Ectodermal cell (in vitro differentiated cells): ENCODE data around the gene CDRT4.

Source experiments
- H3K27ac ChIP-seq: 2 replicates; pipeline ENCODE4 v1.7.0; 2013; ENCODE audit warnings: mild to moderate bottlenecking, low read depth, low read length; ENCODE audit not compliant: insufficient read depth, poor library complexity, severe bottlenecking
- H3K27me3 ChIP-seq: 2 replicates; pipeline ENCODE4 v1.7.0; 2013; ENCODE audit warnings: mild to moderate bottlenecking, low read length; ENCODE audit not compliant: insufficient read depth, control insufficient read depth, poor library complexity, severe bottlenecking
- H3K36me3 ChIP-seq: one replicate; pipeline ENCODE4 v1.7.0; 2013; ENCODE audit warnings: low read length; ENCODE audit not compliant: control insufficient read depth, insufficient read depth
- H3K4me1 ChIP-seq: one replicate; pipeline ENCODE4 v1.7.0; 2013; ENCODE audit warnings: low read length; ENCODE audit not compliant: control insufficient read depth, insufficient read depth
- H3K4me3 ChIP-seq: 2 replicates; pipeline ENCODE4 v1.7.0; 2013; ENCODE audit warnings: low read depth, low read length, control low read depth; ENCODE audit not compliant: insufficient read depth
- H3K9me3 ChIP-seq: 2 replicates; pipeline ENCODE4 v1.7.0; 2013; ENCODE audit warnings: mild to moderate bottlenecking, low read length, moderate library complexity; ENCODE audit not compliant: control insufficient read depth
- WGBS, 2 experiments: methylation state at CpG; one replicate each; pipeline ENCODE4 v1.1.7; 2013; ENCODE audit warnings: missing lambda C conversion rate in 2 of 2; 5-methylcytosine and 5-hydroxymethylcytosine counted together

The CDRT4 gene

GRCh38 chr17:15399443-15399842 lies 68.0 kb downstream of the CDRT4 start:
- no peaks in the 10 kb centered on the region for H3K9me3 ChIP-seq
- 97 to 98% methylated on average over 5 to 6 of the region's 6 CpGs for WGBS, 2 experiments
- H3K27ac ChIP-seq, result no peak overlapping the region
- no peaks in the 10 kb centered on the region for H3K36me3 ChIP-seq
- H3K4me1 ChIP-seq, result no peaks in the 10 kb centered on the region
- no peaks in the 10 kb centered on the region for H3K27me3 ChIP-seq
- H3K4me3 ChIP-seq, result no peak overlapping the region

- H3K36me3 ChIP-seq, result no peaks in the 10 kb centered on the region
- H3K4me3 ChIP-seq, result no peak overlapping the region
- no peaks in the 10 kb centered on the region for H3K27me3 ChIP-seq
- WGBS, 2 experiments, result 84 to 88% methylated on average over 5 of the region's 5 CpGs
- no peaks in the 10 kb centered on the region for H3K4me1 ChIP-seq
- no peak overlapping the region for H3K27ac ChIP-seq
- no peaks in the 10 kb centered on the region for H3K9me3 ChIP-seq
Measured at GRCh38 chr17:15398736-15399331, 68.6 kb downstream of the CDRT4 start.

- Histone ChIP-seq H3K4me3 (no peak overlapping the region), H3K27ac (no peak overlapping the region)
- WGBS, 2 experiments, result 89 to 90% methylated on average over 6 of the region's 6 CpGs
Measured at GRCh38 chr17:15398291-15398690, 69.1 kb downstream of the CDRT4 start.

GRCh38 chr17:15397620-15398019 lies 69.8 kb downstream of the CDRT4 start:
- Histone ChIP-seq H3K27me3 (no peaks in the 10 kb centered on the region), H3K27ac (no peak overlapping the region), H3K36me3 (no peaks in the 10 kb centered on the region), H3K4me3 (no peak overlapping the region), H3K4me1 (no peaks in the 10 kb centered on the region), H3K9me3 (no peaks in the 10 kb centered on the region)
- 76 to 77% methylated on average over 5 of the region's 5 CpGs for WGBS, 2 experiments

More at GRCh38 chr17:15398291-15398690, 69.1 kb downstream of the CDRT4 start:
- no peaks in the 10 kb centered on the region for H3K4me1 ChIP-seq
- no peaks in the 10 kb centered on the region for H3K9me3 ChIP-seq
- no peaks in the 10 kb centered on the region for H3K36me3 ChIP-seq
- no peaks in the 10 kb centered on the region for H3K27me3 ChIP-seq

GRCh38 chr17:15395091-15395490 lies 72.3 kb downstream of the CDRT4 start:
- Histone ChIP-seq H3K36me3 (no peaks in the 10 kb centered on the region), H3K4me1 (no peaks in the 10 kb centered on the region), H3K27ac (no peak overlapping the region), H3K9me3 (no peaks in the 10 kb centered on the region), H3K4me3 (no peak overlapping the region), H3K27me3 (no peaks in the 10 kb centered on the region)
- WGBS, 2 experiments, result 72 to 73% methylated on average over 4 of the region's 4 CpGs

- Histone ChIP-seq H3K9me3 (no peaks in the 10 kb centered on the region), H3K4me1 (no peaks in the 10 kb centered on the region), H3K27ac (no peak overlapping the region), H3K36me3 (no peaks in the 10 kb centered on the region), H3K4me3 (no peak overlapping the region), H3K27me3 (no peaks in the 10 kb centered on the region)
- WGBS, 2 experiments, result 78 to 79% methylated on average over 7 of the region's 7 CpGs
Measured at GRCh38 chr17:15393414-15393813, 74.0 kb downstream of the CDRT4 start.

GRCh38 chr17:15392326-15392741 lies 75.1 kb downstream of the CDRT4 start:
- H3K4me1 ChIP-seq, result no peaks in the 10 kb centered on the region

GRCh38 chr17:15388356-15389041 lies 78.9 kb downstream of the CDRT4 start:
- Histone ChIP-seq H3K9me3 (no peaks in the 10 kb centered on the region), H3K36me3 (no peaks in the 10 kb centered on the region), H3K27ac (no peak overlapping the region), H3K4me1 (no peaks in the 10 kb centered on the region), H3K27me3 (no peaks in the 10 kb centered on the region), H3K4me3 (no peak overlapping the region)
- whole genome bisulfite sequencing, 2 experiments, result 94 to 96% methylated on average over 8 of the region's 8 CpGs

More at GRCh38 chr17:15392326-15392741, 75.1 kb downstream of the CDRT4 start:
- H3K36me3 ChIP-seq, result no peaks in the 10 kb centered on the region
- no peaks in the 10 kb centered on the region for H3K27me3 ChIP-seq
- H3K9me3 ChIP-seq, result no peaks in the 10 kb centered on the region
- no peak overlapping the region for H3K27ac ChIP-seq
- no peak overlapping the region for H3K4me3 ChIP-seq
- WGBS, 2 experiments, result 91% methylated on average over 5 of the region's 5 CpGs

GRCh38 chr17:15386083-15386482 lies 81.3 kb downstream of the CDRT4 start:
- Histone ChIP-seq H3K4me3 (no peak overlapping the region), H3K27me3 (no peaks in the 10 kb centered on the region), H3K27ac (no peak overlapping the region), H3K36me3 (no peaks in the 10 kb centered on the region), H3K9me3 (no peaks in the 10 kb centered on the region), H3K4me1 (no peaks in the 10 kb centered on the region)
- 94 to 95% methylated on average over 4 of the region's 4 CpGs for WGBS, 2 experiments
